ENCODE data around the gene USP3.

DNA sequence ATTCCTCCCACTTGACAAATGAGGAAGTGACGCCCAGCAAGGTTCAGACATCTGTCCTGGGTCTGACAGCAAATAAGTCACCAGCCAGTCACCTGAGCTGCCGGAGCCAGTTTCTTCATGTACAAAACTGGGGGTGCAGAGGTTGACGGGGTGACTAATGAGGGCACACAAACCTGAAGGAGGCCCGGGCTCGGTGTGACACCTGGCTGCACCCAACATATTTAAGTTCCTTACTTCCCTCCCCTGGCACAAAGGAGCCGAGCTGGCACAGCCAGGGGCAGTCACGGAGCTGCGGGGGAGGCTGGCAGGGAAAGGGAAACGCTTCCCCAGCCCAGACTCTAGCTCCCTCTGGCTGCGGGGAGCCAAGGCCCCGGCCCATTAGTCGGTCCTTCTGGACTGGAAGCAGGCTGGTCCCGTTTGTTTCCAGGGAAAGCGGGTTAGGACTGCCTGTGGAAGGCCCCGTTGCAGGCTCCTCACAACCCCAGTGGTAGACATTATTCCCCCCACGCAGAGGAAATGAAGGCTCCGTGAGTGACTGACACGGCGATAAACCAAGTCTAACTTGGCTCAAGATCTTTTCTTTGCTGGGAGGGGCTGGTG lies 95.1 kb downstream of the USP3 start:
- TF ChIP-seq TCF4 (CRISPR knock-in tag; IDR thresholded peaks at IDR 0.05; ENCODE audit: borderline replicate concordance) (no peak), ISL1 (CRISPR knock-in tag; IDR thresholded peaks at IDR 0.05) (no peak), ZFP3 (CRISPR knock-in tag; IDR thresholded peaks at IDR 0.05) (no peak)
- TF ChIP-seq, protein P1, sequence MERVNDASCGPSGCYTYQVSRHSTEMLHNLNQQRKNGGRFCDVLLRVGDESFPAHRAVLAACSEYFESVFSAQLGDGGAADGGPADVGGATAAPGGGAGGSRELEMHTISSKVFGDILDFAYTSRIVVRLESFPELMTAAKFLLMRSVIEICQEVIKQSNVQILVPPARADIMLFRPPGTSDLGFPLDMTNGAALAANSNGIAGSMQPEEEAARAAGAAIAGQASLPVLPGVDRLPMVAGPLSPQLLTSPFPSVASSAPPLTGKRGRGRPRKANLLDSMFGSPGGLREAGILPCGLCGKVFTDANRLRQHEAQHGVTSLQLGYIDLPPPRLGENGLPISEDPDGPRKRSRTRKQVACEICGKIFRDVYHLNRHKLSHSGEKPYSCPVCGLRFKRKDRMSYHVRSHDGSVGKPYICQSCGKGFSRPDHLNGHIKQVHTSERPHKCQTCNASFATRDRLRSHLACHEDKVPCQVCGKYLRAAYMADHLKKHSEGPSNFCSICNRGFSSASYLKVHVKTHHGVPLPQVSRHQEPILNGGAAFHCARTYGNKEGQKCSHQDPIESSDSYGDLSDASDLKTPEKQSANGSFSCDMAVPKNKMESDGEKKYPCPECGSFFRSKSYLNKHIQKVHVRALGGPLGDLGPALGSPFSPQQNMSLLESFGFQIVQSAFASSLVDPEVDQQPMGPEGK (CRISPR knock-in tag; IDR thresholded peaks at IDR 0.05; ENCODE audit: borderline replicate concordance), result no peak

All from SK-N-SH treated with all-trans-retinoic acid at 6 μM for 48 hours (cell line).